ENCODE data around the gene FMNL2.

DNA sequence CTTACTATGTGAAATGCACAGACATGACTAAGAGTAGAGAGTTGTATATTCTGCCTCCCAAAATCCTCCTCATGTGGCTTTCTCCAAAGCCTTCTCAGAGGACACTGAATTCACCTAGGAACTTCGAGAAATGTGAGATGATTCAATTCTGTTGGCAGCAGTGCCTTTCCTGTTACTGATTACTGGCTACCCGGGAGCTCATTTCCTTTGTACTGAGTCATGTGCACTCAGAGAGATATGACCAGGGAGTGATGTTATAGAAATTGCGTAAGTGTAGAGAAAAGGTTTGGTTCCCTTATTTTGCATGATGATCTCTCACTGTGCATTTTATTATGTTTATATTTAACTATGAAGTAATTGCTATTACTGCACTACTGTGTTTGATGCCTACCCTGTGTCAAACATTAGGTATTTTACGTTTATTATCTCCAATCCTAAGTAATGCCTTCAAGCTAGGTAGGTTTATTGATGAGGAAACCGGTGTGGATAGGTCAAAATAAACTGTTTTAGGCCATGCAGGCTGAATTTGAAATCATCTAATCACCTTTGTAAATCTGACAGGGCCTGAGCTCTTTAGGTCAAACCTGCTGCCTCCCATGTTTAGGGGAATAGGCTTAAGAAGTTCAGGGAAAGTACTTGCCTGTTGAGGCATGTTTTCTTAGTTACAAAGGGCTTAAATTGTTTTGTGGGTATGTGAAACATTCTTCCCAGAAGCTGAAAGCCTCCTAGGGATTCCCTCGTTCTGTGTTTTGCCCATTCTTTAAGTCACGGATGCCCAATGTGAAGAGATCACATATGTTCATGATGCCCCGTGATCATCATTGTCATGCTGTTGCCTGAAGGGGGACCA, 86.8 kb downstream of the FMNL2 start:
- TF ChIP-seq, protein P1, sequence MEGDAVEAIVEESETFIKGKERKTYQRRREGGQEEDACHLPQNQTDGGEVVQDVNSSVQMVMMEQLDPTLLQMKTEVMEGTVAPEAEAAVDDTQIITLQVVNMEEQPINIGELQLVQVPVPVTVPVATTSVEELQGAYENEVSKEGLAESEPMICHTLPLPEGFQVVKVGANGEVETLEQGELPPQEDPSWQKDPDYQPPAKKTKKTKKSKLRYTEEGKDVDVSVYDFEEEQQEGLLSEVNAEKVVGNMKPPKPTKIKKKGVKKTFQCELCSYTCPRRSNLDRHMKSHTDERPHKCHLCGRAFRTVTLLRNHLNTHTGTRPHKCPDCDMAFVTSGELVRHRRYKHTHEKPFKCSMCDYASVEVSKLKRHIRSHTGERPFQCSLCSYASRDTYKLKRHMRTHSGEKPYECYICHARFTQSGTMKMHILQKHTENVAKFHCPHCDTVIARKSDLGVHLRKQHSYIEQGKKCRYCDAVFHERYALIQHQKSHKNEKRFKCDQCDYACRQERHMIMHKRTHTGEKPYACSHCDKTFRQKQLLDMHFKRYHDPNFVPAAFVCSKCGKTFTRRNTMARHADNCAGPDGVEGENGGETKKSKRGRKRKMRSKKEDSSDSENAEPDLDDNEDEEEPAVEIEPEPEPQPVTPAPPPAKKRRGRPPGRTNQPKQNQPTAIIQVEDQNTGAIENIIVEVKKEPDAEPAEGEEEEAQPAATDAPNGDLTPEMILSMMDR (conservative IDR thresholded peaks at IDR 0.05; ENCODE audit: low read depth, low read length): no peak
- TF ChIP-seq POLR2A (IDR thresholded peaks at IDR 0.05; ENCODE audit: low read depth, low read length): no peak
- no peak for TF ChIP-seq CHD1 (IDR thresholded peaks at IDR 0.05; ENCODE audit: low read depth, low read length)
- TF ChIP-seq BHLHE40 (IDR thresholded peaks at IDR 0.05; ENCODE audit: low read depth, low read length): peak; percentile 87
- TF ChIP-seq RFX5 (IDR thresholded peaks at IDR 0.05; ENCODE audit: low read depth, low read length): no peak
- TF ChIP-seq MAFK (IDR thresholded peaks at IDR 0.05; ENCODE audit: low read depth, low read length): peak; percentile 34; the same call in 1 of the 2 replicates
- no peak for TF ChIP-seq MAZ (IDR thresholded peaks at IDR 0.05; ENCODE audit: borderline replicate concordance, low read depth, low read length)
- TF ChIP-seq, protein P2, sequence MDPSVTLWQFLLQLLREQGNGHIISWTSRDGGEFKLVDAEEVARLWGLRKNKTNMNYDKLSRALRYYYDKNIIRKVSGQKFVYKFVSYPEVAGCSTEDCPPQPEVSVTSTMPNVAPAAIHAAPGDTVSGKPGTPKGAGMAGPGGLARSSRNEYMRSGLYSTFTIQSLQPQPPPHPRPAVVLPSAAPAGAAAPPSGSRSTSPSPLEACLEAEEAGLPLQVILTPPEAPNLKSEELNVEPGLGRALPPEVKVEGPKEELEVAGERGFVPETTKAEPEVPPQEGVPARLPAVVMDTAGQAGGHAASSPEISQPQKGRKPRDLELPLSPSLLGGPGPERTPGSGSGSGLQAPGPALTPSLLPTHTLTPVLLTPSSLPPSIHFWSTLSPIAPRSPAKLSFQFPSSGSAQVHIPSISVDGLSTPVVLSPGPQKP (IDR thresholded peaks at IDR 0.05; ENCODE audit: borderline replicate concordance, low read depth, low read length): no peak
- TF ChIP-seq MXI1 (IDR thresholded peaks at IDR 0.05; ENCODE audit: borderline replicate concordance, low read depth, low read length): no peak
- no peak for TF ChIP-seq SMC3 (IDR thresholded peaks at IDR 0.05; ENCODE audit: low read depth, low read length)
- TF ChIP-seq RCOR1 (IDR thresholded peaks at IDR 0.05; ENCODE audit: insufficient replicate concordance, low read length): no peak
- TF ChIP-seq CEBPB (IDR thresholded peaks at IDR 0.05; ENCODE audit: low read depth, low read length): peak; percentile 99

All from IMR-90 (cell line).